Loucy (cell line): ENCODE data around the gene RAB24.

ENCODE experiments used
- H2AFZ ChIP-seq: fragments of 200-600 bp; sonication (generic); 2 replicates; pipeline ENCODE4 v1.6.0; 2016; ENCODE audit warnings: antibody characterized with exemption, mild to moderate bottlenecking, low read length, moderate library complexity
- H3F3A ChIP-seq: fragments of 200-600 bp; 2 replicates; pipeline ENCODE4 v1.6.0; 2016; ENCODE audit warnings: antibody characterized with exemption, low read depth, mild to moderate bottlenecking
- H3K27me3 ChIP-seq: fragments of 200-600 bp; sonication (generic); 2 replicates; pipeline ENCODE4 v1.6.1; 2014; ENCODE audit warnings: low read length, mild to moderate bottlenecking; ENCODE audit not compliant: insufficient read depth, poor library complexity, severe bottlenecking
- H3K36me3 ChIP-seq: fragments of 200-600 bp; sonication (generic); 2 replicates; pipeline ENCODE4 v1.6.1; 2016; ENCODE audit warnings: low read length; ENCODE audit not compliant: insufficient read depth
- H3K4me1 ChIP-seq: fragments of 200-600 bp; sonication (generic); 2 replicates; pipeline ENCODE4 v1.5.1; 2014; ENCODE audit warnings: low read length, mild to moderate bottlenecking; ENCODE audit not compliant: insufficient read depth, poor library complexity, severe bottlenecking
- H3K4me2 ChIP-seq: fragments of 200-600 bp; sonication (generic); 2 replicates; pipeline ENCODE4 v1.6.0; 2014; ENCODE audit warnings: antibody characterized with exemption, low read length, low read depth, mild to moderate bottlenecking; ENCODE audit not compliant: poor library complexity, severe bottlenecking
- H3K4me3 ChIP-seq: fragments of 200-600 bp; sonication (generic); 2 replicates; pipeline ENCODE4 v1.5.1; 2014; ENCODE audit warnings: low read length, mild to moderate bottlenecking, mixed read lengths; ENCODE audit not compliant: poor library complexity, severe bottlenecking
- H3K79me2 ChIP-seq: fragments of 200-600 bp; sonication (generic); 2 replicates; pipeline ENCODE4 v1.6.1; 2014; ENCODE audit warnings: low read length; ENCODE audit not compliant: insufficient read depth
- H3K9ac ChIP-seq: fragments of 200-600 bp; sonication (generic); 2 replicates; pipeline ENCODE4 v1.6.0; 2014; ENCODE audit warnings: mild to moderate bottlenecking, low read depth, low read length, moderate library complexity; ENCODE audit not compliant: poor library complexity, severe bottlenecking
- H3K9me2 ChIP-seq: fragments of 200-600 bp; sonication (generic); replicated peaks from 2 replicates; pipeline ENCODE4 v1.6.1; 2016; ENCODE audit warnings: low read depth, low read length, mixed read lengths
- H3K9me3 ChIP-seq: fragments of 200-600 bp; sonication (generic); 2 replicates; pipeline ENCODE4 v1.6.1; 2014; ENCODE audit warnings: mild to moderate bottlenecking, antibody characterized with exemption, low read length, low read depth; ENCODE audit not compliant: insufficient read depth
- H4K20me1 ChIP-seq: fragments of 200-600 bp; sonication (generic); 2 replicates; pipeline ENCODE4 v1.6.0; 2014; ENCODE audit warnings: antibody characterized with exemption, low read length, mild to moderate bottlenecking; ENCODE audit not compliant: insufficient read depth, poor library complexity, severe bottlenecking
- EZH2phosphoT487 ChIP-seq: fragments of 200-600 bp; IDR thresholded peaks from 2 replicates; pipeline ENCODE4 v1.6.1; 2018; ENCODE audit warnings: antibody characterized with exemption, mild to moderate bottlenecking, moderate library complexity, borderline replicate concordance
- TF ChIP-seq, protein P1 (sequence below): fragments of 200-600 bp; sonication (generic); conservative IDR thresholded peaks from 2 replicates; pipeline ENCODE4 v1.5.1; 2014; ENCODE audit warnings: mild to moderate bottlenecking, antibody characterized with exemption, low read length

The RAB24 gene

GRCh38 chr5:177303121-177303924, at the start of gene RAB24, which contains the start of gene PRELID1:
TSS of gene RAB24 (minus strand) at chr5:177303719. CDS start at chr5:177303288, 431 bp downstream.
TSS of gene PRELID1 (plus strand) at chr5:177303799. CDS start at chr5:177303986, 187 bp downstream.
- H3K27me3 ChIP-seq: no peaks in the 10 kb centered on the region
- H3K9me2 ChIP-seq: no peaks in the 10 kb centered on the region
- H3K79me2 ChIP-seq: peaks cover 53% of the 10 kb centered on the region
- TF ChIP-seq, protein P1, sequence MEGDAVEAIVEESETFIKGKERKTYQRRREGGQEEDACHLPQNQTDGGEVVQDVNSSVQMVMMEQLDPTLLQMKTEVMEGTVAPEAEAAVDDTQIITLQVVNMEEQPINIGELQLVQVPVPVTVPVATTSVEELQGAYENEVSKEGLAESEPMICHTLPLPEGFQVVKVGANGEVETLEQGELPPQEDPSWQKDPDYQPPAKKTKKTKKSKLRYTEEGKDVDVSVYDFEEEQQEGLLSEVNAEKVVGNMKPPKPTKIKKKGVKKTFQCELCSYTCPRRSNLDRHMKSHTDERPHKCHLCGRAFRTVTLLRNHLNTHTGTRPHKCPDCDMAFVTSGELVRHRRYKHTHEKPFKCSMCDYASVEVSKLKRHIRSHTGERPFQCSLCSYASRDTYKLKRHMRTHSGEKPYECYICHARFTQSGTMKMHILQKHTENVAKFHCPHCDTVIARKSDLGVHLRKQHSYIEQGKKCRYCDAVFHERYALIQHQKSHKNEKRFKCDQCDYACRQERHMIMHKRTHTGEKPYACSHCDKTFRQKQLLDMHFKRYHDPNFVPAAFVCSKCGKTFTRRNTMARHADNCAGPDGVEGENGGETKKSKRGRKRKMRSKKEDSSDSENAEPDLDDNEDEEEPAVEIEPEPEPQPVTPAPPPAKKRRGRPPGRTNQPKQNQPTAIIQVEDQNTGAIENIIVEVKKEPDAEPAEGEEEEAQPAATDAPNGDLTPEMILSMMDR: no peak
- no peak for TF ChIP-seq EZH2phosphoT487
- peaks cover 6% of the 10 kb centered on the region for H4K20me1 ChIP-seq
- H3K9ac ChIP-seq: peak within 1 kb of the TSS; percentile 89
- H3K4me3 ChIP-seq: peak within 1 kb of the TSS; percentile 87
- no peaks in the 10 kb centered on the region for H3K9me3 ChIP-seq
- peak within 1 kb of the TSS; percentile 81 for H3K4me2 ChIP-seq
- no peaks in the 10 kb centered on the region; the same call in 1 of the 2 replicates for H3K36me3 ChIP-seq
- peak within 1 kb of the TSS; percentile 77 for H2AFZ ChIP-seq
- H3F3A ChIP-seq: no peaks in the 10 kb centered on the region
- H3K4me1 ChIP-seq: peaks cover 23% of the 10 kb centered on the region

DNA sequence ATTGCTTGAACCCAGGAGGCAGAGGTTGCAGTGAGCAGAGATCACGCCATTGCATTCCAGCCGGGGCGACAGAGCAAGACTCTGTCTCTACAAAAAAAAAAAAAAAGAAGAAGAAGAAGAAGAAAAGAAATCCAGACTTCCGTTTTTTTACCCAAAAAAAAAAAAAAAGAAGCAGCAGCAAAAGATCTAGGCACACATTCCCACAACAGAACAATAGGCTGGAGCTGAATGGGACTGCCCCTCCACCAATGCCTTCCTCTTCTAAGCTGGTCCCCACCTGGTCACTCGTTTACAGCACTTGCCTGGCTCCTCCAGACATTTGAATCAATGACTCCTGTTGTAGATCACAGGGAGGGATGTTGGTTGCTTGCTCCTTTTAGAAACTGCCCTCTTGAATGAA, 49.6 kb upstream of the RAB24 start:
- H3K9ac ChIP-seq: no peak overlapping the region
- peaks cover 32% of the 10 kb centered on the region for H3K79me2 ChIP-seq
- H3K4me2 ChIP-seq: no peak overlapping the region
- TF ChIP-seq, protein P1: no peak
- no peak for TF ChIP-seq EZH2phosphoT487
- H3F3A ChIP-seq: no peaks in the 10 kb centered on the region
- no peaks in the 10 kb centered on the region for H3K27me3 ChIP-seq
- peaks cover 35% of the 10 kb centered on the region for H3K4me1 ChIP-seq
- H3K9me2 ChIP-seq: no peaks in the 10 kb centered on the region
- no peaks in the 10 kb centered on the region for H3K36me3 ChIP-seq
- no peaks in the 10 kb centered on the region for H3K9me3 ChIP-seq
- H2AFZ ChIP-seq: no peak overlapping the region
- H4K20me1 ChIP-seq: peaks cover 4% of the 10 kb centered on the region
- no peak overlapping the region for H3K4me3 ChIP-seq

DNA sequence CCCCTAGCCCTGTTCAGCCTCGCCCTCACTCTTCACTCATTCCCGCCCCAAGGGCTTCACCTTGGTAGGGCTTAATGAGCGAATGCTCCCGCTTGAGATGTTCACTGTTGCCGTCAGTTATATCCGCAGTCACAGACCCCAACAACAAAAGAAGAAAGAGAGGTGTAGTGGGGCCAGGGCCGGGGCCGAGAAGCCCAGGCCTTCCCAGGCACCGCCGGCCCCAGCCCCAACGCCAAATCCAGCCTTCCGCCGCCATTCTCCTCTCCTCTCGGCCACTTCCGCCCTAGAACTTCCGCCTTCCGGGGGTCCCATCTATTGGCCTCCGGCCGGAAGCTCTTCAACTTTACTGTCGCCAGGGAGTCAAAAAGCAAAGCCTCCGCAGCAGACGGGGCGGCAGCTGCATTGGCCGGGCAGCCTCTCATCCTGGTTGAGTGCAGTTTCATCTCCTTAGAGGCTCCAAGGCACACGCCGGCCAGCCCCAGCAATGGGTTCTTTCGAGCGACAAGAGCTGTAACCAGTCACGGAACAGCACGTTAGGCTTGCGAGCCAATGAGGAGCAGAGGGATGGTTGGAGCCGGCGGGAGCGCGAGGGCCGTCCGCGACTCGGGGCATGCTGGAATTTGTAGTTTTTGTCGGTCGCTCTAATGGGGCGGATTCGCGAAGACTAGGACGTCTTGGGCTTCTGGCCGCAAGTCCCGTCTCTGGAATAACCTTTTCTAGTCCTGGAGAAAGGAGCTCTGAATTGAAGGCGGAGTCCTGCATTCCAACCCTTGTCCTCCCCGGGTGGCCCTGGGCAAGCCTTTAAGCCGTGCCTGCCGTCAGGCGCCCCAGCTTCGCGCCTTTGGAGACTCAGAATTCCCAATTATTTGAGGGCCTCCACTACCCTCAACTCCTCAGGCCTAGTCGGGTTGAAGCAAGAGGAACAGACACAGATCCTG, 48.1 kb upstream of the RAB24 start, which contains the start of gene LMAN2:
Gene LMAN2, minus strand, starts transcription at position 277 of the 938 bp plus-strand sequence. Its CDS starts 21 bp downstream, at position 256.
- no peak for TF ChIP-seq EZH2phosphoT487
- TF ChIP-seq, protein P1: no peak
- Histone ChIP-seq H3K4me2 (peak within 1 kb of the TSS; percentile 97), H3K36me3 (no peaks in the 10 kb centered on the region), H3F3A (no peaks in the 10 kb centered on the region), H3K27me3 (no peaks in the 10 kb centered on the region), H3K4me3 (peak within 1 kb of the TSS; percentile 92), H4K20me1 (peaks cover 8% of the 10 kb centered on the region), H3K79me2 (peaks cover 45% of the 10 kb centered on the region), H2AFZ (peak within 1 kb of the TSS; percentile 97), H3K9me3 (no peaks in the 10 kb centered on the region), H3K9ac (peak within 1 kb of the TSS; percentile 84), H3K4me1 (peaks cover 37% of the 10 kb centered on the region), H3K9me2 (no peaks in the 10 kb centered on the region)
